ENCODE data around the gene MYOZ2.

Gene MYOZ2

DNA sequence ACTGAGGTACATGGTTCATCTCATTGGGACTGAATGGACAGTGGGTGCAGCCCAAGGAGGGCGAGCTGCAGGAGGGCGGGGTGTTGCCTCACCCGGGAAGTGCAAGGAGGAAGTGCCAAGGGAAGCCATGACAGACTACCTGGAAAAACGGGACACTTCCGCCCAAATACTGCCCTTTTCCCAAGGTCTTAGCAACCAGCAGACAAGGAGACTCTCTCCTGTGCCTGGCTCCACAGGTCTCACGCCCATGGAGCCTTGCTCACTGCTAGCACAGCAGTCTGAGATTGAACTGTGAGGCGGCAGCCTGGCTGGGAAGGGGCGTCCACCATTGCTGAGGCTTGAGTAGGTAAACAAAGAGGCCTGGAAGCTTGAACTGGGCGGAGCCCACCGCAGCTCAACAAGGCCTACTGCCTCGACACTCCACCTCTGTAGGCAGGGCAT lies 62.2 kb downstream of the MYOZ2 start:
- DNase-seq (ENCODE audit: low read depth in 2 of 2): no peak

DNA sequence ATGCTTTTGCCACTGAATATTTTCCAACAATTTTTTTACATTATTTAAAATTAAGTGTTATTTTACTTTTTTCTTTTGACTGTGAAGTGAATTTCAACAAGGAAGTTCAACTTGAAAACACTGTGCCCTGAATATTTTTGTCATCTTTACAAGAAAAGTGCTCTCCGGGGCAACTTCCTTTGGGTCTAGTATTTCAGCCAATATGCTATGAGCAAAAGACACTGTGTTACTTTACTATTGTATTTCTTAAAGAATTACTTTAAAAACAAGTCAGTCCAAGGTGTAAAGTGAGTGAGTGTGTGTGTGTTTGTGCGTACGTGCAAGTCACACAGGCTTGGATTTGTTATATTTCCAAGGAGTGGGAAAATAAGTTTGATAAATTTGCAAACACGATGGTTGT lies 69.3 kb downstream of the MYOZ2 start:
- no peak for DNase-seq (ENCODE audit: low read depth in 2 of 2)

- no peak for DNase-seq (ENCODE audit: low read depth in 2 of 2)
Observed at GRCh38 chr4:119205690-119206089, 70.1 kb downstream of the MYOZ2 start.

- no peak for DNase-seq (ENCODE audit: low read depth in 2 of 2)
Observed at GRCh38 chr4:119206178-119206577, 70.5 kb downstream of the MYOZ2 start.

DNA sequence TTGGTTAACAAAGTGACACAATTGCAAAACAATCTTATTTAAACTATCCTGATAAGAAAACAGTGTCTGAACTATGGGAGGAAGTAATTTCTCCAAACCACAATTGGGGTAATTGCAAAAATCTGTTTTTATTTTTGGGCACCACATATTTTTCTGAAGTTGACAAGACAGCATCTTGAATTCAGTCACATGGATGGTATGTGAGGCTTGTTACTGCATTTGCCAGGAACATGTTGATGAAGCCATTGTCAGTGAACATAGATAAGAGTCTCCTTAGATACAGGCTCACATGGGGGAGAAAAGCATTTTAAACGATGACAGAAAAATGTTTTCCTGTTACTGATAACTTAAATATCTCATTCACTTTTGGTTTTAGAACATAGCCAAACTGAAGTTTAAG lies 71.4 kb downstream of the MYOZ2 start:
- peak; percentile 49 to 52 for DNase-seq (ENCODE audit: low read depth in 2 of 2)

DNA sequence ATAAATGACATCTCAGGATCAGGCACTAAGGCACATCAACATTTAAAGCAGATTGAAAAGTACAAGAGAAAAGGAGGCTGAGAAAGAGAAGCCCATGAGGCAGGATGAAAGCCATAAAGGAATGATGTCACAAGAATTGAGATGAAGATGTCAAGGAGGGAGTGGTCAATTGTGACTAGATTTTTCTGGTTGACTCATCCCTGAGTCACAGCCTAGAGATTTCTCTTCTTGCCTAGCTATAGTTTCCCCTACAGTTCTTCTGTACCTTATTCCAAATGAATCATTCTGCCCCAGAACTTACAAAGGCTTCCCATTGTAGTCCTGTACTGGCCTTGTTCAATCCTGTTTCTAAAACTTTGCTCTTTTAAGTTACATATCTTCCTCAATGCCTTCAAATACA lies 73.4 kb downstream of the MYOZ2 start:
- peak; percentile 83 for DNase-seq (ENCODE audit: low read depth in 2 of 2)

DNA sequence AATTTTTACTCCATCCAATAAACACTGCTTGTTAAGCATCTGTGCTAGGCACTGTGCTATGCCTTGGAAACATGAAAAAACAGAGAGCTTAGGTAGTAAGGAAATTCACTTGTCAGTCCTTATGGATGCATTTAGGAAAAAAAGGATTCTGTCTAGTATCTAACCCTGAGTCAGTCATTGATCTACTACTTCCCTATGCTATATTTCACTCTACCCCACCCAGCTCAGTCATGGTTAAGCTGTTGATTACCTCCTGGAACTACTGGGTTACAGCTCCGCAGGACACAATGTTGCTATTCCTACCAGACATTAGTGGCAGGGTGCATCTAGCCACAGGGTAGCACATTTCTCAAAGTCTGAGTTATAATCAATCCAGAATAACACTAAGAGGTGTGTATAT lies 74.0 kb downstream of the MYOZ2 start:
- no peak for DNase-seq (ENCODE audit: low read depth in 2 of 2)

GRCh38 chr4:119210775-119211174 lies 75.1 kb downstream of the MYOZ2 start:
- DNase-seq (ENCODE audit: low read depth in 2 of 2): no peak

- no peak for DNase-seq (ENCODE audit: low read depth in 2 of 2)
Observed at GRCh38 chr4:119211867-119212233, 76.2 kb downstream of the MYOZ2 start.

DNA sequence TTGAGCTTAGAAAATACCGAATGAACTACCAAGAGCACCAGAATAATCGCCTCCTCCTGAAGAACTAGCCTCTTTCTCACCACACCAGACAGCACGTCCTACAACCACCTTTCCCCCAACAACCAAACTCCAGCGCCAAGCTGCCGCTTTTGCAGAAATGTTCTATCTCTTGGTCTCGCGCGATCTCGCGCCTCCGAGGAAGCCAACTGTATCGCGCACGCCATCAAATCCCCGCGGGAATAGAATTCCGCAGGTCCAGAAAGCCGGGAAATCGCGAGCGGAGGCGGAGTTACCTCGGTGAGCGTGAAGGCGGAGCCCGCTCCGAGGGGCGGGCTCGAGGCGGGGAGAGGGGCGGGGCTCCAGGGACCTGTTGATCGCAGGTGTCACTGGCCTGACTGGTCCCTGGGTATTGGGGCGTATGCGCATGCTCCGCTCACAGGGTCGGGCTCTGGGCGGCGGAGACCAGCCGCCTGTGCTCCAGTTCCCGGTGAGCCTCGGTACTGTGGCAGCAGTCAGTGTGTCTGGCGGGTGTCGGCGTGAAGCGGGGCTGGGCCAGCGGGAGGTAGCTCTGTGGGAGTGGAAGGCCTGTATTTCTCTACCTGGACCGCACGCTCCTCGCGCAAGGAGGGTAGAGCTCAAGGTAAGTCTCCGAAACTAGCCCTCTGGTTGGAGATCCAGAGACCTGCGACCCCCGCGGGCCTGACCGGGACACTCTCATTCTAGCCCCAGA lies 76.8 kb downstream of the MYOZ2 start, which contains the start of gene USP53:
Gene USP53 (plus strand): TSS at position 480 of the 730 bp plus-strand sequence. CDS start 27,047 bp downstream, outside the sequence.
- peak; percentile 94 to 95 for DNase-seq (ENCODE audit: low read depth in 2 of 2)

GRCh38 chr4:119212964-119213606 lies 77.5 kb downstream of the MYOZ2 start:
- DNase-seq (ENCODE audit: low read depth in 2 of 2): peak; percentile 60 to 64

- no peak for DNase-seq (ENCODE audit: low read depth in 2 of 2)
Observed at GRCh38 chr4:119218093-119218492, 82.5 kb downstream of the MYOZ2 start.

- no peak for DNase-seq (ENCODE audit: low read depth in 2 of 2)
Observed at GRCh38 chr4:119221412-119221811, 85.8 kb downstream of the MYOZ2 start.

- DNase-seq (ENCODE audit: low read depth in 2 of 2): no peak
Observed at GRCh38 chr4:119227690-119228089, 92.1 kb downstream of the MYOZ2 start.

DNA sequence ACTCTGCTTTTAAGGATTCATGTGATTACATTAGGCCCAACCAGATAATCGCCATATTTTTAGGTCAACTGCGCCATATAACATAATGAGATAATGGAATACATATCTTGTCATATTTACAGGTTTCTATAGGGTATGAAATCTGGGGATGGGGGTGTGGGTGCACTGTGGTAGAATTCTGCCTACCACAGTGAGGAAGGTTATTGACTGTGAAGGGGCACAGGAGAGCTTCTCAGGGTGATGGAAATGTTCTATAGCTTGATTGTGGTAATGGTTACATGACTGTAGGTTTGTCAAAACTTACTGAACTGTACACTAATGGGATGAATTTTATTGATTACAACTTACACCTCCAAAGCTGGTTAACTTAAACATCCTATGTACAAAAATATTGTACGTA lies 92.8 kb downstream of the MYOZ2 start:
- DNase-seq (ENCODE audit: low read depth in 2 of 2): no peak

DNA sequence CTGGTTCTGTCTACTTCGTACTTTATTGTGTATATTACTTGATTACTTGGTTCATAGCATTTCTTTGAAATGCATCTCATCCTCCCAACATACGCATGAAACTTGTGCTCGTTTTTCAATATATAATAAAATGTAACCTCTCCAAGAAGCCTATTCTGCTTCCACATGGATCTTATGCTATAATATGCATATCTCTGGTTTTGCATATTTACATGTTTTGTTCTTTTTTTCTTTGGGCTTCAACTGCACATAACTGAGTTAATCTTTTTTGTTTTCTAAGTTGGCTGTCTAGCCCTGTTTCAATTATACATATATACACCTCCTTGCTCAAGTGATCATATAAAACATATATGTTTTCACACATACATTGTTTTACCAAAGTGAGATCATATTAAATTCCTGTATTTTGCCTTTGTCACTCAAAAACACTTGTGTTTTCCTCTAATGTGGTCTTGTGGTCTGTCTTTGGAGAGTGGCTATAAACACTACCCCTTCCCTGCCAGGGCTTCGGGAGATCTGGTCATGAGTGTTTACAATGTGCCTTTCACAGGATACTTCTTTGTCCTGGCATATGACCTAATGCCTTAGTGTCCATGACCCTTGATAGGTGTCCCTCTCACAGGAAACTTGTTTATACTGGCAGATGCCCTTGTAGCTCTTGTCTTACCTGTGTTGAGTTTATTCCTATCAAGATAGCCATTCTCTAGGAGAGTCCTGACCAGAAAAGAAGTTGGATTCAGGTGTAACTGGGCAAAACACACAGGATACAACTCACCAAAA lies 94.5 kb downstream of the MYOZ2 start:
- DNase-seq (ENCODE audit: low read depth in 2 of 2): no peak

- no peak for DNase-seq (ENCODE audit: low read depth in 2 of 2)
Observed at GRCh38 chr4:119231491-119231890, 95.9 kb downstream of the MYOZ2 start.

- no peak for DNase-seq (ENCODE audit: low read depth in 2 of 2)
Observed at GRCh38 chr4:119232286-119232685, 96.7 kb downstream of the MYOZ2 start.

GRCh38 chr4:119233191-119233590 lies 97.6 kb downstream of the MYOZ2 start:
- DNase-seq (ENCODE audit: low read depth in 2 of 2): no peak

GRCh38 chr4:119233750-119234149 lies 98.1 kb downstream of the MYOZ2 start:
- no peak for DNase-seq (ENCODE audit: low read depth in 2 of 2)

DNA sequence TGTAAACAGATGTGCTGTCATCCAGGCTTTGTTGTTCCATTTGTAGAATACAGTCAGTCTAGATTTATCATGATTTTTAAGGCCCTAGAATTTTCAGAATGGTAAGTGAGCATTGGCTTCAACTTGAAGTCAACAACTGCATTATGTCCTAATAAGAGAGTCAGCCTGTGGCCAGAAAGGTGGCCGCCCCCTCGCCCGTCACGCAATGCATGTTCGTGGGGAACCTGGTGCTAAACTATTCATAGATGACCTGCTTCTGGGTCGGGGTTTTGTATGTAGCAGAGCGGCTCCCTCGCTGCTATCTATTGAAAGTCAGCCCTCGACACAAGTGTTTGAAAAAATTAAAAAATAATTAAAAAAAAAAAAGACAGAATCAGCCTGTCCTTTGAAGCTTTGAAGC lies 101.6 kb downstream of the MYOZ2 start:
- no peak for DNase-seq (ENCODE audit: low read depth in 2 of 2)
